ENCODE data around the gene RELN. TPM values are rescaled to one million over a fixed set of nuclear protein-coding genes. Genes with fewer than 3 reads are reported as not detected.

Gene RELN
- total RNA-seq, 1 donor from 2014 or later = not detected

DNA sequence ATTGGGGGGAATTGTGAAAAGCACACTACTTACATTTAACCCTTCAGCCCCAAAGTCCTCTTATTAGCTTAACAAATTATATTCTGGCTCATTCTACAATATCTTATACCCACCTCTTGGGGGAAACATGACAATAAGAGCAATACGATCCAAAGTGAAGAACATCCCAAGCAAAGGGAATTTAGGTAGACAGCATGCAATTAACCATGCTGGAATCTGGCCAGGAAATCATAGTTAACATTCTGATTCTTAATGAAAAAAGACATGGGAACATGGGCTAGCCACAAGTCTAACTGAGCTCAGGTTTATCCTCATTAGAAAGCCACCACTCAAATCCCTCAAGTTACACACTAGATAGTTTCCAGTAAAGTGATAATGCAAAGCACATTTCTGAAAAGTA is 301.5 kb downstream of the RELN start:
- no peaks in the 10 kb centered on the region for H3K36me3 Mint-ChIP-seq (ENCODE audit: low read depth)
- peaks cover 3% of the 10 kb centered on the region for H3K27me3 Mint-ChIP-seq
- no peaks in the 10 kb centered on the region for H3K9me3 Mint-ChIP-seq
- ChIA-PET CTCF (no interaction called here), POLR2A (no interaction called here)
- H3K4me3 Mint-ChIP-seq = no peak overlapping the region
- ATAC-seq (ENCODE audit: low read depth) (no peak), DNase-seq (no peak)
- intact Hi-C loops (cut with micrococcal nuclease) = no loop called here
- H3K27ac Mint-ChIP-seq = no peak overlapping the region
- TF ChIP-seq CTCF (IDR thresholded peaks at IDR 0.05) = no peak
- H3K4me1 Mint-ChIP-seq = no peaks in the 10 kb centered on the region

GRCh38 chr7:103687272-103687671 is 302.2 kb downstream of the RELN start:
- ChIA-PET POLR2A (no interaction called here), CTCF (no interaction called here)
- no peaks in the 10 kb centered on the region for H3K36me3 Mint-ChIP-seq (ENCODE audit: low read depth)
- no peaks in the 10 kb centered on the region for H3K9me3 Mint-ChIP-seq
- no peak overlapping the region for H3K27ac Mint-ChIP-seq
- H3K27me3 Mint-ChIP-seq = peaks cover 3% of the 10 kb centered on the region
- no peak for ATAC-seq (ENCODE audit: low read depth)
- intact Hi-C loops (cut with micrococcal nuclease) = no loop called here
- no peaks in the 10 kb centered on the region for H3K4me1 Mint-ChIP-seq
- DNase-seq = no peak
- H3K4me3 Mint-ChIP-seq = no peak overlapping the region
- no peak for TF ChIP-seq CTCF (IDR thresholded peaks at IDR 0.05)

GRCh38 chr7:103686763-103687162 is 302.7 kb downstream of the RELN start:
- intact Hi-C loops (cut with micrococcal nuclease) = no loop called here
- no peak for ATAC-seq (ENCODE audit: low read depth)
- no peak for DNase-seq
- no peaks in the 10 kb centered on the region for H3K9me3 Mint-ChIP-seq
- H3K36me3 Mint-ChIP-seq (ENCODE audit: low read depth) = no peaks in the 10 kb centered on the region
- ChIA-PET CTCF (no interaction called here), POLR2A (no interaction called here)
- no peak overlapping the region for H3K4me3 Mint-ChIP-seq
- TF ChIP-seq CTCF (IDR thresholded peaks at IDR 0.05) = no peak
- no peaks in the 10 kb centered on the region for H3K4me1 Mint-ChIP-seq
- H3K27ac Mint-ChIP-seq = no peak overlapping the region
- H3K27me3 Mint-ChIP-seq = peaks cover 3% of the 10 kb centered on the region

- DNase-seq = no peak
- no peak for TF ChIP-seq CTCF (IDR thresholded peaks at IDR 0.05)
- H3K27ac Mint-ChIP-seq = no peak overlapping the region
- POLR2A ChIA-PET = no interaction called here
- no peaks in the 10 kb centered on the region for H3K4me1 Mint-ChIP-seq
- CTCF ChIA-PET = no interaction called here
- H3K27me3 Mint-ChIP-seq = peaks cover 3% of the 10 kb centered on the region
- H3K36me3 Mint-ChIP-seq (ENCODE audit: low read depth) = no peaks in the 10 kb centered on the region
- no peak for ATAC-seq (ENCODE audit: low read depth)
- H3K9me3 Mint-ChIP-seq = no peaks in the 10 kb centered on the region
- H3K4me3 Mint-ChIP-seq = no peak overlapping the region
- intact Hi-C loops (cut with micrococcal nuclease) = no loop called here
These were observed 303.4 kb downstream of the RELN start for GRCh38 chr7:103686064-103686463.

GRCh38 chr7:103685646-103686045 is 303.8 kb downstream of the RELN start:
- DNase-seq (no peak), ATAC-seq (ENCODE audit: low read depth) (no peak)
- Mint-ChIP-seq H3K4me1 (no peaks in the 10 kb centered on the region), H3K9me3 (no peaks in the 10 kb centered on the region), H3K27me3 (peaks cover 3% of the 10 kb centered on the region), H3K27ac (no peak overlapping the region), H3K36me3 (ENCODE audit: low read depth) (no peaks in the 10 kb centered on the region), H3K4me3 (no peak overlapping the region)
- ChIA-PET CTCF (no interaction called here), POLR2A (no interaction called here)
- TF ChIP-seq CTCF (IDR thresholded peaks at IDR 0.05) = no peak
- intact Hi-C loops (cut with micrococcal nuclease) = no loop called here

Data from activated B cell treated with CpG ODN at 0.5 μM for 24 hours (primary cell).